ENCODE measurements around the gene FAM187B.

- TF ChIP-seq POLR2A (IDR thresholded peaks at IDR 0.05) (peak in 1 of 2 donors; percentile 13), CTCF (IDR thresholded peaks at IDR 0.05) (no peak), EP300 (IDR thresholded peaks at IDR 0.05) (no peak), POLR2AphosphoS5 (IDR thresholded peaks at IDR 0.05) (no peak)
Observed at GRCh38 chr19:35248310-35249145, 20.0 kb upstream of the FAM187B start, which contains the start of gene LSR.

Data from gastroesophageal sphincter (tissue), 3 donors.